Activated B cell treated with CpG ODN at 0.5 μM for 24 hours (primary cell): ENCODE data around the gene SERPINI2. TPM values are rescaled to one million over a fixed set of nuclear protein-coding genes. Genes with fewer than 3 reads are reported as not detected.

Experiments used
- ATAC-seq: fragments of 200-7000 bp; cut with Tn5 transposase; one replicate; pipeline ENCODE4 v1.10.0; 2021; ENCODE audit warnings: low read depth, mild to moderate bottlenecking, moderate library complexity
- CTCF ChIA-PET: fragments of 350-600 bp; sonication (Branson Sonifier 250); formaldehyde crosslinking; loops from one replicate; lab custom pipeline; 2021; ENCODE audit warnings: antibody characterized with exemption; lab: Charles Lee
- POLR2A ChIA-PET: fragments of 350-600 bp; sonication (Branson Sonifier 250); formaldehyde crosslinking; loops from one replicate; lab custom pipeline; 2021; ENCODE audit warnings: antibody characterized with exemption; lab: Charles Lee
- DNase-seq: peaks from one replicate; pipeline ENCODE4 v3.0.0; 2022
- H3K27ac Mint-ChIP-seq: one replicate; pipeline ENCODE4 v1.8.0; 2020; ENCODE audit warnings: mixed read lengths
- H3K27me3 Mint-ChIP-seq: one replicate; pipeline ENCODE4 v1.8.0; 2021; ENCODE audit warnings: mixed read lengths
- H3K36me3 Mint-ChIP-seq: one replicate; pipeline ENCODE4 v1.8.0; 2021; ENCODE audit warnings: low read depth, mixed read lengths
- H3K4me1 Mint-ChIP-seq: one replicate; pipeline ENCODE4 v1.8.0; 2021; ENCODE audit warnings: mixed read lengths
- H3K4me3 Mint-ChIP-seq: one replicate; pipeline ENCODE4 v1.8.0; 2020; ENCODE audit warnings: mild to moderate bottlenecking, mixed read lengths
- H3K9me3 Mint-ChIP-seq: one replicate; pipeline ENCODE4 v1.8.0; 2020; ENCODE audit warnings: mixed read lengths
- CTCF ChIP-seq: fragments of 200-600 bp; IDR thresholded peaks from one replicate; pipeline ENCODE4 v1.8.0; 2022; ENCODE audit warnings: antibody characterized with exemption, mild to moderate bottlenecking
- intact Hi-C: fragments of 100-400 bp; cut with micrococcal nuclease; formaldehyde crosslinking; loops from one replicate; pipeline ENCODE4 v1.15.1; 2024
- total RNA-seq: library from RNA; stranded (reverse); gene quantifications from 2 replicates; pipeline ENCODE4 v1.2.3, GENCODE V29; 2022

Gene SERPINI2
- total RNA-seq, 1 donor from 2014 or later: not detected

- TF ChIP-seq CTCF: no peak
- Mint-ChIP-seq H3K36me3 (no peaks in the 10 kb centered on the region), H3K27ac (no peak overlapping the region), H3K4me3 (no peak overlapping the region), H3K27me3 (no peaks in the 10 kb centered on the region), H3K4me1 (peaks cover 3% of the 10 kb centered on the region), H3K9me3 (no peaks in the 10 kb centered on the region)
- ATAC-seq: no peak
- CTCF ChIA-PET: no interaction called here
- no peak for DNase-seq
- POLR2A ChIA-PET: no interaction called here
- intact Hi-C loops: no loop called here
These were observed 13.7 kb upstream of the SERPINI2 start for GRCh38 chr3:167487556-167487955.

- no peaks in the 10 kb centered on the region for H3K27me3 Mint-ChIP-seq
- no peaks in the 10 kb centered on the region for H3K36me3 Mint-ChIP-seq
- H3K4me1 Mint-ChIP-seq: no peaks in the 10 kb centered on the region
- DNase-seq (no peak), ATAC-seq (no peak)
- CTCF ChIA-PET: no interaction called here
- no peak overlapping the region for H3K4me3 Mint-ChIP-seq
- POLR2A ChIA-PET: no interaction called here
- no peak for TF ChIP-seq CTCF
- H3K27ac Mint-ChIP-seq: no peak overlapping the region
- intact Hi-C loops: no loop called here
- H3K9me3 Mint-ChIP-seq: no peaks in the 10 kb centered on the region
These were observed 10.7 kb upstream of the SERPINI2 start for GRCh38 chr3:167484551-167484950.

GRCh38 chr3:167483708-167484475, 10.1 kb upstream of the SERPINI2 start:
- ATAC-seq (no peak), DNase-seq (no peak)
- Mint-ChIP-seq H3K4me1 (no peaks in the 10 kb centered on the region), H3K27ac (no peak overlapping the region), H3K9me3 (no peaks in the 10 kb centered on the region), H3K4me3 (no peak overlapping the region), H3K36me3 (no peaks in the 10 kb centered on the region), H3K27me3 (no peaks in the 10 kb centered on the region)
- TF ChIP-seq CTCF: no peak
- POLR2A ChIA-PET: no interaction called here
- CTCF ChIA-PET: no interaction called here
- intact Hi-C loops: no loop called here

- intact Hi-C loops: no loop called here
- Mint-ChIP-seq H3K36me3 (no peaks in the 10 kb centered on the region), H3K9me3 (no peaks in the 10 kb centered on the region), H3K27me3 (no peaks in the 10 kb centered on the region), H3K27ac (no peak overlapping the region), H3K4me3 (no peak overlapping the region), H3K4me1 (no peaks in the 10 kb centered on the region)
- no peak for TF ChIP-seq CTCF
- POLR2A ChIA-PET: no interaction called here
- CTCF ChIA-PET: no interaction called here
- ATAC-seq: no peak
- no peak for DNase-seq
These were observed 7.3 kb upstream of the SERPINI2 start for GRCh38 chr3:167481164-167481563.

GRCh38 chr3:167480748-167481147, 6.9 kb upstream of the SERPINI2 start:
- ATAC-seq (no peak), DNase-seq (no peak)
- Mint-ChIP-seq H3K27ac (no peak overlapping the region), H3K4me3 (no peak overlapping the region), H3K9me3 (no peaks in the 10 kb centered on the region), H3K4me1 (no peaks in the 10 kb centered on the region), H3K36me3 (no peaks in the 10 kb centered on the region), H3K27me3 (no peaks in the 10 kb centered on the region)
- ChIA-PET CTCF (no interaction called here), POLR2A (no interaction called here)
- intact Hi-C loops: no loop called here
- TF ChIP-seq CTCF: no peak
